Measurements from ENCODE around the gene ASL. TPM values are rescaled to one million over a fixed set of nuclear protein-coding genes. Genes with fewer than 3 reads are reported as not detected.

ASL gene
- total RNA-seq, 1 experiment from 2014 or later: 46.9 TPM

GRCh38 chr7:66092654-66093053 is 17.0 kb downstream of the ASL start:
- no peak overlapping the region for H3K4me2 ChIP-seq (ENCODE audit: low read length)
- RAD21 ChIA-PET (ENCODE audit: low non-redundant PET in 1 of 2, low total read pairs in 2 of 2, uncharacterized antibody in 2 of 2, unreplicated experiment in 2 of 2): no interaction called here
- H3K79me2 ChIP-seq (ENCODE audit: insufficient read depth, low read length): no peaks in the 10 kb centered on the region
- TF ChIP-seq SIN3A (IDR thresholded peaks at IDR 0.05; ENCODE audit: low read depth) (no peak), CTCF (IDR thresholded peaks at IDR 0.05 in 2 of 3, conservative IDR thresholded peaks at IDR 0.05 in 1 of 3; ENCODE audit: borderline replicate concordance in 1 of 3, insufficient read depth in 1 of 3, low read depth in 2 of 3, low read length in 2 of 3) (no peak), SP1 (IDR thresholded peaks at IDR 0.05; ENCODE audit: low read depth) (no peak), ZBTB33 (IDR thresholded peaks at IDR 0.05; ENCODE audit: extremely low read depth, insufficient replicate concordance, low read length) (no peak), CEBPB (IDR thresholded peaks at IDR 0.05; ENCODE audit: low read depth) (no peak), FOSL1 (IDR thresholded peaks at IDR 0.05; ENCODE audit: low read depth) (no peak), ZFX (IDR thresholded peaks at IDR 0.05) (no peak), EZH2phosphoT487 (IDR thresholded peaks at IDR 0.05; ENCODE audit: borderline replicate concordance) (no peak), POLR2A (IDR thresholded peaks at IDR 0.05; ENCODE audit: borderline replicate concordance, extremely low read depth, insufficient read depth, insufficient read length) (no peak), RAD21 (IDR thresholded peaks at IDR 0.05; ENCODE audit: low read depth) (no peak), ZNF274 (IDR thresholded peaks at IDR 0.05; ENCODE audit: low read depth, low read length) (no peak), EZH2 (IDR thresholded peaks at IDR 0.05) (no peak), ATF3 (IDR thresholded peaks at IDR 0.05) (no peak), MAX (IDR thresholded peaks at IDR 0.05) (no peak), JUND (IDR thresholded peaks at IDR 0.05) (no peak), EGR1 (IDR thresholded peaks at IDR 0.05; ENCODE audit: low read depth) (no peak), YY1 (IDR thresholded peaks at IDR 0.05; ENCODE audit: extremely low read depth, insufficient replicate concordance, low read depth, low read length) (no peak), CBX3 (IDR thresholded peaks at IDR 0.05; ENCODE audit: low read depth) (no peak)
- ATAC-seq (no peak), DNase-seq (ENCODE audit: low read depth, low spot score) (no peak)
- no peaks in the 10 kb centered on the region for H3K4me1 ChIP-seq (ENCODE audit: control insufficient read depth in 1 of 2, insufficient read depth in 2 of 2, low read length in 2 of 2)
- POLR2A ChIA-PET: no interaction called here
- no TSS peak for BruUV-seq (replicated peaks)
- no peak overlapping the region for H3K4me3 ChIP-seq (replicated peaks in 1 of 2; ENCODE audit: low read depth in 1 of 2, low read length in 2 of 2)
- no peaks in the 10 kb centered on the region for H3K9me2 ChIP-seq (ENCODE audit: insufficient read depth)
- no peaks in the 10 kb centered on the region for H3K9me3 ChIP-seq (ENCODE audit: control insufficient read depth in 1 of 2, insufficient read depth in 1 of 2, low read depth in 1 of 2, low read length in 2 of 2)
- no peak overlapping the region for H2AFZ ChIP-seq (ENCODE audit: low read depth, low read length, poor library complexity, severe bottlenecking)
- intact Hi-C loops (cut with micrococcal nuclease): no loop called here
- H4K20me1 ChIP-seq (ENCODE audit: insufficient read depth): no peaks in the 10 kb centered on the region
- H3K27me3 ChIP-seq (ENCODE audit: insufficient read depth, low read length): no peaks in the 10 kb centered on the region
- CTCF ChIA-PET: no interaction called here
- H3K36me3 ChIP-seq (ENCODE audit: control insufficient read depth in 1 of 2, insufficient read depth in 2 of 2, low read length in 2 of 2): no peaks in the 10 kb centered on the region
- no peak overlapping the region for H3K9ac ChIP-seq (ENCODE audit: low read length)
- no peak overlapping the region for H3K27ac ChIP-seq (ENCODE audit: low read depth, low read length)
